Activated CD8-positive, alpha-beta T cell treated with anti-CD3 and anti-CD28 coated beads for 36 hours (primary cell): ENCODE measurements around the gene VWA3A. TPM values are rescaled to one million over a fixed set of nuclear protein-coding genes. Genes with fewer than 3 reads are reported as not detected.

ENCODE experiments used
- ATAC-seq: fragments of 200-7000 bp; cut with Tn5 transposase; one replicate; pipeline ENCODE4 v1.10.0; 2021; ENCODE audit warnings: mild to moderate bottlenecking, moderate library complexity
- CTCF ChIA-PET: fragments of 350-600 bp; sonication (Branson Sonifier 250); formaldehyde crosslinking; loops from one replicate; lab custom pipeline; 2021; ENCODE audit warnings: antibody characterized with exemption; lab: Charles Lee
- POLR2A ChIA-PET: fragments of 350-600 bp; sonication (Branson Sonifier 250); formaldehyde crosslinking; loops from one replicate; lab custom pipeline; 2021; ENCODE audit warnings: antibody characterized with exemption; lab: Charles Lee
- DNase-seq: peaks from one replicate; pipeline ENCODE4 v3.0.0-alpha.2; 2020
- H3K27ac Mint-ChIP-seq: one replicate; pipeline ENCODE4 v1.8.0; 2021; ENCODE audit warnings: mild to moderate bottlenecking, mixed read lengths
- H3K27me3 Mint-ChIP-seq: one replicate; pipeline ENCODE4 v1.8.0; 2021; ENCODE audit warnings: mixed read lengths
- H3K36me3 Mint-ChIP-seq: one replicate; pipeline ENCODE4 v1.8.0; 2021; ENCODE audit warnings: low read depth, mixed read lengths
- H3K4me1 Mint-ChIP-seq: one replicate; pipeline ENCODE4 v1.8.0; 2021; ENCODE audit warnings: low read depth, mixed read lengths
- H3K4me3 Mint-ChIP-seq: one replicate; pipeline ENCODE4 v1.8.0; 2021; ENCODE audit warnings: mild to moderate bottlenecking, moderate library complexity, mixed read lengths
- H3K9me3 Mint-ChIP-seq: one replicate; pipeline ENCODE4 v1.8.0; 2021; ENCODE audit warnings: mixed read lengths
- CTCF ChIP-seq: fragments of 200-600 bp; IDR thresholded peaks from one replicate; pipeline ENCODE4 v1.8.0; 2022; ENCODE audit warnings: antibody characterized with exemption, mild to moderate bottlenecking
- intact Hi-C: fragments of 100-400 bp; cut with micrococcal nuclease; formaldehyde crosslinking; loops from one replicate; pipeline ENCODE4 v1.10.0; 2022
- total RNA-seq, 2 experiments: library from RNA; stranded (reverse); gene quantifications; one replicate each; pipeline ENCODE4 v1.2.3, GENCODE V29; 2021

Gene VWA3A
- total RNA-seq, 2 experiments from 2014 or later, result not detected

DNA sequence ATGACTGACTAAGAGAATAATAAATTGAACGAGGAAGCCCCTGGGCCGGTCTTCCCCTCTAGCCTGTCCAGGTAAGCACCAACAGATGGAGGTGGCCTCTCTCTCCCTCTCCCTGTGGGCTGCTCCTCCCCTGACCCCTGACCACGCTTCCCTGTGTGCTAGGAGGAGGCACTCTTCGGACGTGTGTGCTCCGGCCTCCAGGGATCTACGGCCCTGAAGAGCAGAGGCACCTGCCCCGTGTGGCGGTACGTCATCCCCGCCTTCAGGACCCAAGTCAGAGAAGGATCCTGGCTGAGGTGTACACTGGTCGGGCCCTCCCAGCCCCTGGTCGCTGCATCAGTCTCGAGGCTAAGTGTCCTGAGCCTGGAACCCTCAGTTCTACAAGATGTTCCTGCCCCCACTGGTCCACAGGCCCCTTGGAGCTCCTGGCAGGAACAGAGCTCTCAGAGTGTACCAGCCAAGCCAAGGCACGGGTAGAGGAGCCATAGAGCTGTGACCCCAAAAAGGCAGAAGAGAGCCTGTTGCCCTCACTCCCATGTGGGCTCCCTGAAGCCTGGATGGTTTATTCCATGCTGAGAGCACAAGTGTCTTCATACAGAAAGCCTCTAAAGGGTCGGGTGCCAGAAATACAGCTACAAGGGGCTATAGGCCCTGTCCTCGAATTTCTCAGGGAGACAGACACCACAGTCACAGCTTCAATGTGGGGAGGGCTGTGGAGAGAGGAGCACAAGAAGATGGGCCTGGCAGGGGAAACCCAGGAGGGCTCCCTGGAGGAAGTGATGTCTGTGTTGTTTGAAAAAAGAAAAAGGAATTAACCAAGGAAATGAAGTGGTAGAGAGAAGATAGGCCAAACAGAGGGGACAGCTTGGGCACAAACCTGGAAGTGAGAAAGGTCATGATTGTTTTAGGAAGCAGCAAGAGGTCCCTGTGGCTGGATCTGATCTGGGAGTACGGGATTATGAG, 85.9 kb downstream of the VWA3A start:
- intact Hi-C loops, result no loop called here
- H3K4me1 Mint-ChIP-seq, result no peaks in the 10 kb centered on the region
- H3K4me3 Mint-ChIP-seq, result no peak overlapping the region
- ChIA-PET CTCF (interaction anchor here (1.0 to 5.9 kb wide), 3 partner anchors 10 to 100 kb away, joined by 3 to 27 read pairs (median 6); no protein-coding TSS in a partner anchor), POLR2A (interaction anchor here (1.1 kb wide), 1 partner anchor 10 kb away, joined by 3 read pairs; no protein-coding TSS in a partner anchor)
- H3K9me3 Mint-ChIP-seq, result no peaks in the 10 kb centered on the region
- no peaks in the 10 kb centered on the region for H3K27me3 Mint-ChIP-seq
- no peak for ATAC-seq
- H3K36me3 Mint-ChIP-seq, result no peaks in the 10 kb centered on the region
- DNase-seq, result no peak
- H3K27ac Mint-ChIP-seq, result no peak overlapping the region
- no peak for TF ChIP-seq CTCF

DNA sequence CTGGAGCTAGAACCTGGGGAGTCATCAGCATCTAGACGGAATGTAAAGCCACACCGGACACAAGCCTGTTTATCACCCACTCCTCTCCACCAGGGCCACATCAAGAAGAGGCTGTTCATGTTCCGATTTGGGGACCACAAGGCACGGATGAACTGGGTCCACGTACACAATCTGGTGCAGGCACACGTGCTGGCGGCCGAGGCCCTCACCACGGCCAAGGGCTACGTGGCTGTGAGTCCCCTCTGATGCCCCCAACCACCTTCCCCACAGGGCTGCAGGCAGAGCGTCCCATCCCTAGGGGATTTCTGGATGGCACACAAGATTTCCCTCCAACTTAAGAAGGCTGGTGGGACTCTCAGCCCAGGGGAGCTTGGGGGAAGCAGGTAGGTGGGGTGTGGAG, 89.1 kb downstream of the VWA3A start:
- H3K4me3 Mint-ChIP-seq, result no peak overlapping the region
- no peak for TF ChIP-seq CTCF
- ATAC-seq (no peak), DNase-seq (no peak)
- ChIA-PET CTCF (interaction anchor here (0.7 to 2.7 kb wide), 4 partner anchors 8 to 120 kb away, joined by 3 to 9 read pairs (median 4); no protein-coding TSS in a partner anchor), POLR2A (no interaction called here)
- no peaks in the 10 kb centered on the region for H3K4me1 Mint-ChIP-seq
- no peaks in the 10 kb centered on the region for H3K36me3 Mint-ChIP-seq
- no peaks in the 10 kb centered on the region for H3K9me3 Mint-ChIP-seq
- intact Hi-C loops, result no loop called here
- no peak overlapping the region for H3K27ac Mint-ChIP-seq
- no peaks in the 10 kb centered on the region for H3K27me3 Mint-ChIP-seq

GRCh38 chr16:22181843-22182242, 89.5 kb downstream of the VWA3A start:
- no peak for DNase-seq
- ChIA-PET POLR2A (no interaction called here), CTCF (interaction anchor here (0.7 to 2.7 kb wide), 3 partner anchors 82 to 120 kb away, joined by 3 to 9 read pairs (median 3); no protein-coding TSS in a partner anchor)
- no peak overlapping the region for H3K4me3 Mint-ChIP-seq
- no peaks in the 10 kb centered on the region for H3K27me3 Mint-ChIP-seq
- H3K9me3 Mint-ChIP-seq, result no peaks in the 10 kb centered on the region
- H3K36me3 Mint-ChIP-seq, result no peaks in the 10 kb centered on the region
- TF ChIP-seq CTCF, result no peak
- no peak overlapping the region for H3K27ac Mint-ChIP-seq
- ATAC-seq, result no peak
- H3K4me1 Mint-ChIP-seq, result peaks cover 2% of the 10 kb centered on the region
- intact Hi-C loops, result no loop called here

GRCh38 chr16:22183335-22183734, 91.0 kb downstream of the VWA3A start:
- Mint-ChIP-seq H3K27ac (no peak overlapping the region), H3K4me1 (peaks cover 11% of the 10 kb centered on the region), H3K27me3 (no peaks in the 10 kb centered on the region), H3K4me3 (no peak overlapping the region), H3K9me3 (no peaks in the 10 kb centered on the region), H3K36me3 (no peaks in the 10 kb centered on the region)
- no peak for ATAC-seq
- no peak for TF ChIP-seq CTCF
- DNase-seq, result no peak
- intact Hi-C loops, result no loop called here
- POLR2A ChIA-PET, result no interaction called here
- CTCF ChIA-PET, result interaction anchor here (2.0 to 2.2 kb wide), 2 partner anchors 84 to 105 kb away, joined by 5 to 9 read pairs; no protein-coding TSS in a partner anchor
